HepG2 (cell line): ENCODE results near the gene SLC39A1. TPM values are rescaled to one million over a fixed set of nuclear protein-coding genes. Genes with fewer than 3 reads are reported as not detected.

ENCODE experiments used
- ETV5 ChIP-seq: IDR thresholded peaks from 2 replicates; pipeline ENCODE4 v1.6.1; 2018; ENCODE audit warnings: missing biosample characterization, missing genetic modification reagents, inconsistent platforms, borderline replicate concordance
- HOXA5 ChIP-seq: sonication (generic); formaldehyde crosslinking; IDR thresholded peaks from 2 replicates; pipeline ENCODE4 v1.4.0; 2020; ENCODE audit warnings: missing genetic modification reagents
- JARID2 ChIP-seq: sonication (generic); formaldehyde crosslinking; IDR thresholded peaks from 2 replicates; pipeline ENCODE4 v1.8.1; 2023; ENCODE audit warnings: missing genetic modification reagents, inconsistent platforms; ENCODE audit not compliant: insufficient replicate concordance
- NR2F2 ChIP-seq: IDR thresholded peaks from 2 replicates; pipeline ENCODE4 v1.6.1; 2012; ENCODE audit warnings: low read depth, inconsistent platforms, borderline replicate concordance
- PBX2 ChIP-seq: IDR thresholded peaks from 2 replicates; pipeline ENCODE4 v1.6.1; 2016; ENCODE audit warnings: control low read depth
- RAD21 ChIP-seq: fragments of 450-650 bp; formaldehyde crosslinking; IDR thresholded peaks from 2 replicates; pipeline ENCODE4 v1.5.0; 2020; ENCODE audit warnings: mild to moderate bottlenecking
- SALL1 ChIP-seq: sonication (generic); formaldehyde crosslinking; IDR thresholded peaks from 2 replicates; pipeline ENCODE4 v1.8.0; 2022; ENCODE audit warnings: mild to moderate bottlenecking, missing genetic modification reagents
- SNAPC4 ChIP-seq: sonication (generic); formaldehyde crosslinking; IDR thresholded peaks from 2 replicates; pipeline ENCODE4 v1.4.0; 2020; ENCODE audit warnings: mild to moderate bottlenecking, missing genetic modification reagents
- ZNF12 ChIP-seq: sonication (generic); formaldehyde crosslinking; IDR thresholded peaks from 2 replicates; pipeline ENCODE4 v1.5.0; 2020; ENCODE audit warnings: missing genetic modification reagents
- ZNF160 ChIP-seq: sonication (generic); formaldehyde crosslinking; IDR thresholded peaks from 2 replicates; pipeline ENCODE4 v1.8.0; 2022; ENCODE audit warnings: mild to moderate bottlenecking, inconsistent platforms, missing genetic modification reagents
- ZNF205 ChIP-seq: IDR thresholded peaks from 2 replicates; pipeline ENCODE4 v1.6.1; 2018; ENCODE audit warnings: missing biosample characterization, missing genetic modification reagents
- ZNF589 ChIP-seq: sonication (generic); formaldehyde crosslinking; conservative IDR thresholded peaks from 2 replicates; pipeline ENCODE4 v1.8.0; 2022; ENCODE audit warnings: mild to moderate bottlenecking, moderate library complexity, missing genetic modification reagents
- polyA plus RNA-seq, 8 experiments: library from polyadenylated mRNA; depleted of rRNA in 3 of 8; stranded (reverse) in 7 of 8; unstranded in 1 of 8; fragments of >200 nt; fragmentation: Illumina TruSeq in 4 of 8; extraction: Trizol in 4 of 8; gene quantifications; 2 replicates each; pipeline versions ENCODE4 v1.2.1 to v1.2.3, GENCODE V29; 2011 to 2016; ENCODE audit warnings: low read depth in 4 of 8, missing spikeins in 1 of 8, mixed read lengths in 1 of 8; ENCODE audit not compliant: insufficient read depth in 1 of 8
- total RNA-seq, 5 experiments: library from RNA; depleted of rRNA; stranded (reverse); fragments of >200 nt; fragmentation: Illumina TruSeq; extraction: Trizol; gene quantifications; 2 replicates each; pipeline ENCODE4 v1.2.3, GENCODE V29; 2016; ENCODE audit warnings: low read depth in 1 of 5
- TF ChIP-seq, protein P1 (sequence below): sonication (generic); formaldehyde crosslinking; IDR thresholded peaks from 2 replicates; pipeline ENCODE4 v1.8.0; 2022; ENCODE audit warnings: mild to moderate bottlenecking, missing genetic modification reagents, borderline replicate concordance
- TF ChIP-seq, protein P2 (sequence below): sonication (generic); formaldehyde crosslinking; IDR thresholded peaks from 2 replicates; pipeline ENCODE4 v1.4.0; 2020; ENCODE audit warnings: missing genetic modification reagents

The SLC39A1 gene
- total and polyA plus RNA-seq, 2 of the 13 experiments (the other 11 are each of a cell fraction or from before 2014, with no cell fraction given) = 71.2 to 78.4 TPM

DNA sequence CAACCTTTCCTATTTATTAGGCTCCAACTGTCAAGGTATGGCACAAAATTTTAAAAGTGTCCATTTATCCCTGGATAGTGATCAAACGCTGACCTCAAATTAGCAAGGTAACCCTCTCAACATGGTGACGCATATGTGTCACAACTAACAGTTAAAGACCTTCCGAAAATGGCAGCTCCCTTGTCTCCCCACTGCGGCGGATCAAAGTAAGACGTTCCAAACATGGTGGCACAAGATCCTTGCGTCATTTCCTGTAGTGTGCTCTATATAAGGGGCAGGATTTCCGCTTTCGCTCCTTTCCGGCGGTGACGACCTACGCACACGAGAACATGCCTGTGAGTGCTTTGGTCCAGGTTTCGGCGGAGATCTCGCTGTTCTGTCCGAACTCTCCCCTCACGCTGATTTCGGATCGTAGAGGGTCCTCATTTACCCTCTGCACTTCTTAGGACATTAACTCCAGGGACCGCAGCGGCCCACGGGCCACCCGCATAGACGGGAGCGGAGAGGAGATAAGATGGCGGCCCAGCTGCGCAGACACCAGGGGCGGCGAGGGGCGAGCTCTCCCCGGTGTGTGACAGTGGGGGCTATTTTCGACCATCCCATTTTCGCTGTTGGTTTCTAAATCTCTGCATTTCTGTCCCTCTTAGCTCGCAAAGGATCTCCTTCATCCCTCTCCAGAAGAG, 27.3 kb upstream of the SLC39A1 start, which contains the start of gene RPS27 (continued):
- peak; percentile 86 for TF ChIP-seq SALL1 (CRISPR knock-in tag)
- TF ChIP-seq ETV5 (CRISPR knock-in tag) = peak; percentile 74
- TF ChIP-seq PBX2 (CRISPR knock-in tag) = no peak
- 0 out of 2 replicates have a peak, but pooled peaks have one; percentile 25 for TF ChIP-seq RAD21 (CRISPR knock-in tag)
- peak; percentile 57 for TF ChIP-seq JARID2 (CRISPR knock-in tag)
- peak; percentile 70; the same call in 1 of the 2 replicates for TF ChIP-seq ZNF205
- peak; percentile 27; the same call in 1 of the 2 replicates for TF ChIP-seq NR2F2
- no peak for TF ChIP-seq ZNF589
- TF ChIP-seq SNAPC4 (CRISPR knock-in tag) = no peak
- peak; percentile 42; the same call in 1 of the 2 replicates for TF ChIP-seq ZNF160 (CRISPR knock-in tag)
- peak; percentile 89; the same call in 1 of the 2 replicates for TF ChIP-seq HOXA5 (CRISPR knock-in tag)
- TF ChIP-seq, protein P1, sequence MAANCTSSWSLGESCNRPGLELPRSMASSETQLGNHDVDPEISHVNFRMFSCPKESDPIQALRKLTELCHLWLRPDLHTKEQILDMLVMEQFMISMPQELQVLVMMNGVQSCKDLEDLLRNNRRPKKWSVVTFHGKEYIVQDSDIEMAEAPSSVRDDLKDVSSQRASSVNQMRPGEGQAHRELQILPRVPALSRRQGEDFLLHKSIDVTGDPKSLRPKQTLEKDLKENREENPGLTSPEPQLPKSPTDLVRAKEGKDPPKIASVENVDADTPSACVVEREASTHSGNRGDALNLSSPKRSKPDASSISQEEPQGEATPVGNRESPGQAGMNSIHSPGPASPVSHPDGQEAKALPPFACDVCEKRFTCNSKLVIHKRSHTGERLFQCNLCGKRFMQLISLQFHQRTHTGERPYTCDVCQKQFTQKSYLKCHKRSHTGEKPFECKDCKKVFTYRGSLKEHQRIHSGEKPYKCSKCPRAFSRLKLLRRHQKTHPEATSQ (CRISPR knock-in tag) = peak; percentile 78; the same call in 1 of the 2 replicates
- TF ChIP-seq ZNF12 (CRISPR knock-in tag) = peak; percentile 49; the same call in 1 of the 2 replicates
- TF ChIP-seq, protein P2, sequence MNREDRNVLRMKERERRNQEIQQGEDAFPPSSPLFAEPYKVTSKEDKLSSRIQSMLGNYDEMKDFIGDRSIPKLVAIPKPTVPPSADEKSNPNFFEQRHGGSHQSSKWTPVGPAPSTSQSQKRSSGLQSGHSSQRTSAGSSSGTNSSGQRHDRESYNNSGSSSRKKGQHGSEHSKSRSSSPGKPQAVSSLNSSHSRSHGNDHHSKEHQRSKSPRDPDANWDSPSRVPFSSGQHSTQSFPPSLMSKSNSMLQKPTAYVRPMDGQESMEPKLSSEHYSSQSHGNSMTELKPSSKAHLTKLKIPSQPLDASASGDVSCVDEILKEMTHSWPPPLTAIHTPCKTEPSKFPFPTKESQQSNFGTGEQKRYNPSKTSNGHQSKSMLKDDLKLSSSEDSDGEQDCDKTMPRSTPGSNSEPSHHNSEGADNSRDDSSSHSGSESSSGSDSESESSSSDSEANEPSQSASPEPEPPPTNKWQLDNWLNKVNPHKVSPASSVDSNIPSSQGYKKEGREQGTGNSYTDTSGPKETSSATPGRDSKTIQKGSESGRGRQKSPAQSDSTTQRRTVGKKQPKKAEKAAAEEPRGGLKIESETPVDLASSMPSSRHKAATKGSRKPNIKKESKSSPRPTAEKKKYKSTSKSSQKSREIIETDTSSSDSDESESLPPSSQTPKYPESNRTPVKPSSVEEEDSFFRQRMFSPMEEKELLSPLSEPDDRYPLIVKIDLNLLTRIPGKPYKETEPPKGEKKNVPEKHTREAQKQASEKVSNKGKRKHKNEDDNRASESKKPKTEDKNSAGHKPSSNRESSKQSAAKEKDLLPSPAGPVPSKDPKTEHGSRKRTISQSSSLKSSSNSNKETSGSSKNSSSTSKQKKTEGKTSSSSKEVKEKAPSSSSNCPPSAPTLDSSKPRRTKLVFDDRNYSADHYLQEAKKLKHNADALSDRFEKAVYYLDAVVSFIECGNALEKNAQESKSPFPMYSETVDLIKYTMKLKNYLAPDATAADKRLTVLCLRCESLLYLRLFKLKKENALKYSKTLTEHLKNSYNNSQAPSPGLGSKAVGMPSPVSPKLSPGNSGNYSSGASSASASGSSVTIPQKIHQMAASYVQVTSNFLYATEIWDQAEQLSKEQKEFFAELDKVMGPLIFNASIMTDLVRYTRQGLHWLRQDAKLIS (CRISPR knock-in tag) = peak; percentile 85; the same call in 1 of the 2 replicates
